Measurements from ENCODE around the gene EXOC4. TPM values are rescaled to one million over a fixed set of nuclear protein-coding genes. Genes with fewer than 3 reads are reported as not detected.

The EXOC4 gene
- total RNA-seq, 1 donor from 2014 or later = 94.0 TPM

- H3K36me3 Mint-ChIP-seq (ENCODE audit: low read depth, unreplicated experiment) = peaks cover 7% of the 10 kb centered on the region
- H3K4me1 Mint-ChIP-seq (ENCODE audit: unreplicated experiment) = no peaks in the 10 kb centered on the region
- H3K4me3 Mint-ChIP-seq (ENCODE audit: unreplicated experiment) = no peak overlapping the region
- no peak for DNase-seq (ENCODE audit: low spot score)
- no peak overlapping the region for H3K27ac Mint-ChIP-seq (ENCODE audit: unreplicated experiment)
- H3K27me3 Mint-ChIP-seq (ENCODE audit: unreplicated experiment) = no peaks in the 10 kb centered on the region
- no peaks in the 10 kb centered on the region for H3K9me3 Mint-ChIP-seq (ENCODE audit: unreplicated experiment)
- no peak for TF ChIP-seq CTCF (IDR thresholded peaks at IDR 0.05; ENCODE audit: unreplicated experiment)
These were observed 528.7 kb downstream of the EXOC4 start for GRCh38 chr7:133781486-133782090.

DNA sequence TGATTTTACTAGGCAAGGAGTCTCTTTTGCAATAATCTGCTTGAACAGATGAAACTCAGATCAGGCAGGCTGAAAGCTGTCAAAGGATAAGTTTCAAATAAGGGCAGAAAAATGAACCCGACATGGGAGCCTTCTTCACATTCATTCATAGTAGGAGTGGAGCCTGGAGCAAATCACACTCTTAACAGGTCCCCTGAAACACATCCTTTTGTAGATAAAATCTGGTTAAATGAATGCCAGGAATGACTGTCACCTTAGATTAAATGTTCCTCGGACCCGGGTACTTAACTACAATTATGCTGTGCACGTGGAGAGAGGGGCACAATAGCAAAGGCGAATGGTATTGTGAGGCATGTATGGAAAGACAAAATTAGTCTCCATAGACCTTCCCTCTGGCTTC is 529.6 kb downstream of the EXOC4 start:
- TF ChIP-seq CTCF (IDR thresholded peaks at IDR 0.05; ENCODE audit: unreplicated experiment) = no peak
- Mint-ChIP-seq H3K9me3 (ENCODE audit: unreplicated experiment) (no peaks in the 10 kb centered on the region), H3K4me3 (ENCODE audit: unreplicated experiment) (no peak overlapping the region), H3K27me3 (ENCODE audit: unreplicated experiment) (no peaks in the 10 kb centered on the region), H3K27ac (ENCODE audit: unreplicated experiment) (no peak overlapping the region), H3K36me3 (ENCODE audit: low read depth, unreplicated experiment) (peaks cover 7% of the 10 kb centered on the region), H3K4me1 (ENCODE audit: unreplicated experiment) (no peaks in the 10 kb centered on the region)
- DNase-seq (ENCODE audit: low spot score) = no peak

DNA sequence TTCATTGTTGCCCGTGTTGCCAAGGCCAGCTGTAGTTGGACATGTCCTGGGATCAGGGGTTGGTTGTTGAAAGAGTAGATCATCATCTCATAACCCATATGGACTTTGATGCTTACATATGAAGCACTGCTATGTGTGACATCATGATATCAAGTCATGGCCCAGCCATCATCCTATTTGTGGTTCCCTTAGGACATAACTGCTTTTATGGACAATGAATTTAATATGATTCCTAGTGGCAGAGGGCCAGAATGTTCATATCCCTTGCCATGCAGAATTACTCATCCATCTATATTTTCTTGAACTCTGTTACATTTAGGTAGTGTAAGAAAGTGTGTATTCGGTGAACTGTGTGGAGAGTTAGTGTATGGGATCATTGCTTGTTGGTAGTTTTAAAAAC is 530.4 kb downstream of the EXOC4 start:
- DNase-seq (ENCODE audit: low spot score) = no peak
- peaks cover 7% of the 10 kb centered on the region for H3K36me3 Mint-ChIP-seq (ENCODE audit: low read depth, unreplicated experiment)
- no peak overlapping the region for H3K27ac Mint-ChIP-seq (ENCODE audit: unreplicated experiment)
- TF ChIP-seq CTCF (IDR thresholded peaks at IDR 0.05; ENCODE audit: unreplicated experiment) = no peak
- H3K9me3 Mint-ChIP-seq (ENCODE audit: unreplicated experiment) = no peaks in the 10 kb centered on the region
- no peaks in the 10 kb centered on the region for H3K4me1 Mint-ChIP-seq (ENCODE audit: unreplicated experiment)
- H3K4me3 Mint-ChIP-seq (ENCODE audit: unreplicated experiment) = no peak overlapping the region
- H3K27me3 Mint-ChIP-seq (ENCODE audit: unreplicated experiment) = no peaks in the 10 kb centered on the region

DNA sequence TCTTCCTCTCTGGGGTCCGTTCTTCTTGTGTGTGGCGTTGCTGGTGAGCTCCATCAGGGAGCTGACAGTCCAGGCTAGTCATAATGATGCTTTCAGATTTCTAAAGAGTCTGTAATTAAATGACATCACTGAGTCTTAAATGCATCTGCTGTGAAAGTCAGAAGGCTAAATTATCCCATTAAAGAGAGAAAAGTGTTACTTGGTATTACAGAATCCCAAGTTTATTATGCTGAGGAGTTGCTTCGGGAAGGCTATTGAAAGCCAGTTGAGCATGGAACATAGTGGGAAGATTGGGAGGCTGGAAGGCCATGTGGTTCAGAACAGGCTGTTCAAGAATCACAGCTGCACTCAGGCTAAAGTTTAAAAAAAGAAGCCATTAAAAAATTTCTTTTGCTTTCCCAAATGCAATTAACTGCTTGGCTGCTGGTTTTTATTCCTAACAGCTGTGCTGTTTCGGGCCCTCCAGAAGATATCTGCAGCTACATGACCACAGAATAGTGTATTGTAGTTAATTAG is 531.7 kb downstream of the EXOC4 start:
- DNase-seq (ENCODE audit: low spot score) = no peak
- Mint-ChIP-seq H3K27me3 (ENCODE audit: unreplicated experiment) (no peaks in the 10 kb centered on the region), H3K9me3 (ENCODE audit: unreplicated experiment) (no peaks in the 10 kb centered on the region), H3K36me3 (ENCODE audit: low read depth, unreplicated experiment) (peaks cover 3% of the 10 kb centered on the region), H3K27ac (ENCODE audit: unreplicated experiment) (no peak overlapping the region), H3K4me1 (ENCODE audit: unreplicated experiment) (no peaks in the 10 kb centered on the region), H3K4me3 (ENCODE audit: unreplicated experiment) (no peak overlapping the region)
- no peak for TF ChIP-seq CTCF (IDR thresholded peaks at IDR 0.05; ENCODE audit: unreplicated experiment)

GRCh38 chr7:133786401-133786937 is 533.6 kb downstream of the EXOC4 start:
- Mint-ChIP-seq H3K4me1 (ENCODE audit: unreplicated experiment) (no peaks in the 10 kb centered on the region), H3K27me3 (ENCODE audit: unreplicated experiment) (no peaks in the 10 kb centered on the region), H3K27ac (ENCODE audit: unreplicated experiment) (no peak overlapping the region), H3K36me3 (ENCODE audit: low read depth, unreplicated experiment) (no peaks in the 10 kb centered on the region), H3K4me3 (ENCODE audit: unreplicated experiment) (no peak overlapping the region), H3K9me3 (ENCODE audit: unreplicated experiment) (no peaks in the 10 kb centered on the region)
- DNase-seq (ENCODE audit: low spot score) = no peak
- no peak for TF ChIP-seq CTCF (IDR thresholded peaks at IDR 0.05; ENCODE audit: unreplicated experiment)
